ENCODE results near the gene VN1R4.

GRCh38 chr19:53246498-53246897 lies 21.0 kb downstream of the VN1R4 start:
- TF ChIP-seq ZNF572 (CRISPR knock-in tag; IDR thresholded peaks at IDR 0.05) (no peak), GZF1 (CRISPR knock-in tag; IDR thresholded peaks at IDR 0.05) (no peak)

Data from HepG2 (cell line).